K562 (cell line): ENCODE data around the gene ZNF107. TPM values are rescaled to one million over a fixed set of nuclear protein-coding genes. Genes with fewer than 3 reads are reported as not detected.

Experiments
- ATAC-seq: fragments of 200-7000 bp; cut with Tn5 transposase; 3 replicates; pipeline ENCODE4 v1.9.1; 2020; ENCODE audit warnings: moderate library complexity
- BruUV-seq: library from RNA; stranded (reverse); fragments of 400-500 nt; replicated peaks from 2 replicates; lab custom pipeline; 2021; lab: Mats Ljungman, UMichigan
- CTCF ChIA-PET: fragments of 300-600 bp; formaldehyde crosslinking; extraction: SDS; loops from one replicate; lab custom pipeline; 2021; ENCODE audit warnings: low intra/inter-chr PET ratio; lab: Yijun Ruan, JAX
- POLR2A ChIA-PET: fragments of 300-600, 350-650 bp; sonication (Branson Sonifier 250); formaldehyde crosslinking; extraction: SDS; loops from one replicate; lab custom pipeline; 2021; ENCODE audit warnings: antibody characterized with exemption, inconsistent platforms; lab: Yijun Ruan, JAX
- DNase-seq, 4 experiments: peaks; one replicate each; pipeline versions ENCODE4 v3.0.0 to v3.0.0-alpha.2; 2011 to 2018; ENCODE audit warnings: low spot score in 3 of 4, mixed read lengths in 3 of 4; ENCODE audit errors: extremely low read depth in 1 of 4
- FAIRE-seq: peaks from 2 replicates; lab custom pipeline; 2011; peaks lifted over from hg19 to GRCh38; lab: Jason Lieb, UNC
- H2AFZ ChIP-seq: 2 replicates; pipeline ENCODE4 v1.6.0; 2011; ENCODE audit warnings: low read depth, low read length, control low read depth, inconsistent platforms
- H3K27ac ChIP-seq: fragments of 200-600 bp; 3 replicates; pipeline ENCODE4 v1.8.0; 2011; ENCODE audit warnings: low read depth, mild to moderate bottlenecking, control low read depth, inconsistent platforms, low read length, moderate library complexity, mixed read lengths; ENCODE audit errors: extremely low read depth
- H3K27me3 ChIP-seq, 2 experiments: fragments of 300-600 bp in 1 of 2; 2 replicates in 1 of 2; 3 replicates in 1 of 2; pipeline versions ENCODE4 v1.6.0 to v1.8.0; 2011; ENCODE audit warnings: inconsistent platforms in 2 of 2, low read length in 2 of 2, mild to moderate bottlenecking in 1 of 2, mixed read lengths in 1 of 2, moderate library complexity in 1 of 2; ENCODE audit not compliant: control insufficient read depth in 2 of 2, insufficient read depth in 2 of 2
- H3K36me3 ChIP-seq: fragments of 300-600 bp; 3 replicates; pipeline ENCODE4 v1.8.0; 2011; ENCODE audit warnings: mild to moderate bottlenecking, low read length, inconsistent platforms; ENCODE audit not compliant: control insufficient read depth, insufficient read depth
- H3K4me1 ChIP-seq, 2 experiments: fragments of 200-600 bp in 1 of 2; replicated peaks in 1 of 2; 2 replicates in 1 of 2; 3 replicates in 1 of 2; pipeline versions ENCODE4 v1.5.1 to v1.8.0; 2011; ENCODE audit warnings: inconsistent platforms in 2 of 2, low read length in 2 of 2, mild to moderate bottlenecking in 1 of 2, mixed read lengths in 1 of 2, moderate library complexity in 1 of 2; ENCODE audit not compliant: control insufficient read depth in 2 of 2, insufficient read depth in 2 of 2
- H3K4me2 ChIP-seq: 2 replicates; pipeline ENCODE4 v1.6.1; 2011; ENCODE audit warnings: low read length, control low read depth, inconsistent platforms, mixed read lengths; ENCODE audit not compliant: insufficient read depth
- H3K4me3 ChIP-seq: fragments of 200-600 bp; sonication (generic), shearing (Covaris generic); 2 replicates; pipeline ENCODE4 v1.5.1; 2016; ENCODE audit warnings: control low read depth, inconsistent platforms
- H3K79me2 ChIP-seq: fragments of 200-600 bp; 3 replicates; pipeline ENCODE4 v1.8.0; 2011; ENCODE audit warnings: low read length, inconsistent platforms; ENCODE audit not compliant: control insufficient read depth, insufficient read depth
- H3K9ac ChIP-seq, 2 experiments: 2 replicates each; pipeline versions ENCODE4 v1.6.0 to v1.6.1; 2011; ENCODE audit warnings: low read depth in 2 of 2, low read length in 2 of 2, control low read depth in 1 of 2, inconsistent platforms in 1 of 2, mild to moderate bottlenecking in 1 of 2, mixed read lengths in 1 of 2; ENCODE audit not compliant: insufficient read depth in 1 of 2
- H3K9me1 ChIP-seq: one replicate; pipeline ENCODE4 v1.6.0; 2011; ENCODE audit warnings: inconsistent platforms, mild to moderate bottlenecking, low read length, moderate library complexity; ENCODE audit not compliant: control insufficient read depth, insufficient read depth
- H3K9me3 ChIP-seq: replicated peaks from 2 replicates; pipeline ENCODE4 v1.5.1; 2011; ENCODE audit warnings: low read depth, low read length, inconsistent platforms; ENCODE audit not compliant: control insufficient read depth, insufficient read depth
- H4K20me1 ChIP-seq: replicated peaks from 2 replicates; pipeline ENCODE4 v1.6.1; 2011; ENCODE audit warnings: low read length, inconsistent platforms, mixed read lengths; ENCODE audit not compliant: control insufficient read depth, insufficient read depth
- CBX3 ChIP-seq, 2 experiments: IDR thresholded peaks; 1 replicate in 1 of 2; 2 replicates in 1 of 2; pipeline ENCODE4 v1.6.1; 2012; ENCODE audit warnings: inconsistent platforms in 2 of 2, low read length in 2 of 2, borderline replicate concordance in 1 of 2, control low read depth in 1 of 2
- EWSR1 ChIP-seq: fragments of 450-650 bp; IDR thresholded peaks from 2 replicates; pipeline ENCODE4 v1.6.1; 2018; ENCODE audit warnings: borderline replicate concordance, mild to moderate bottlenecking, low read depth, moderate library complexity; ENCODE audit not compliant: partially characterized antibody
- PTTG1 ChIP-seq: fragments of 450-650 bp; IDR thresholded peaks from 2 replicates; pipeline ENCODE4 v1.6.1; 2016; ENCODE audit warnings: low read depth, mild to moderate bottlenecking, missing genetic modification characterization, missing compliant biosample characterization
- STAG1 ChIP-seq: sonication (generic); formaldehyde crosslinking; IDR thresholded peaks from 2 replicates; pipeline ENCODE4 v1.5.0; 2020; ENCODE audit warnings: missing genetic modification reagents, borderline replicate concordance
- ZNF551 ChIP-seq: fragments of 250-450 bp; sonication (Bioruptor Pico); IDR thresholded peaks from 2 replicates; pipeline ENCODE4 v1.5.0; 2021; ENCODE audit warnings: mild to moderate bottlenecking, moderate library complexity
- ZNF778 ChIP-seq: fragments of 450-650 bp; formaldehyde crosslinking; IDR thresholded peaks from 2 replicates; pipeline ENCODE4 v1.4.0; 2020; ENCODE audit warnings: mild to moderate bottlenecking, moderate library complexity
- WGBS: fragments of 100-300 bp; shearing (Covaris generic); methylation state at CpG from one replicate; pipeline ENCODE4 v1.1.6; 2016; ENCODE audit warnings: low coverage, mixed read lengths; ENCODE audit not compliant: insufficient coverage; ENCODE audit errors: missing lambda C conversion rate; 5-methylcytosine and 5-hydroxymethylcytosine counted together
- in situ Hi-C: fragments of 300-500 bp; cut with MboI; formaldehyde crosslinking; loops from 4 replicates; pipeline ENCODE4 v1.15.0; 2018; ENCODE audit warnings: inconsistent platforms, mixed read lengths
- intact Hi-C: fragments of 100-400 bp; cut with micrococcal nuclease; formaldehyde crosslinking; loops from 2 replicates; pipeline ENCODE4 v1.14.2; 2022
- polyA plus RNA-seq, 8 experiments: library from polyadenylated mRNA; depleted of rRNA in 4 of 8; stranded (reverse) in 5 of 8; unstranded in 3 of 8; fragments of >200 nt; fragmentation: Nextera tagmentation in 2 of 8; fragmentation: Illumina TruSeq in 1 of 8; extraction: Ambion mirVana in 2 of 8; extraction: Trizol in 1 of 8; gene quantifications; 2 replicates each; pipeline versions ENCODE4 v1.2.1 to v1.2.3, GENCODE V29; 2011 to 2014; ENCODE audit warnings: inconsistent platforms in 1 of 8, missing spikeins in 1 of 8
- total RNA-seq, 7 experiments: library from RNA; depleted of rRNA in 6 of 7; stranded (reverse); fragments of >200 nt in 6 of 7; fragmentation: Illumina TruSeq in 2 of 7; extraction: Trizol in 2 of 7; gene quantifications; 2 replicates each; pipeline versions ENCODE4 v1.2.1 to v1.2.3, GENCODE V29; 2011 to 2021; ENCODE audit warnings: low replicate concordance in 1 of 7
- TF ChIP-seq, protein P1 (sequence below): fragments of 450-650 bp; IDR thresholded peaks from 2 replicates; pipeline ENCODE4 v1.6.1; 2017; ENCODE audit warnings: antibody characterized with exemption, mild to moderate bottlenecking
- TF ChIP-seq, protein P2 (sequence below): sonication (generic); formaldehyde crosslinking; IDR thresholded peaks from 2 replicates; pipeline ENCODE4 v1.8.1; 2023; ENCODE audit warnings: mild to moderate bottlenecking, missing genetic modification reagents, moderate library complexity
- TF ChIP-seq, protein P3 (sequence below): fragments of 250-450 bp; sonication (Bioruptor Pico); IDR thresholded peaks from 2 replicates; pipeline ENCODE4 v1.5.0; 2020; ENCODE audit warnings: mild to moderate bottlenecking, borderline replicate concordance
- TF ChIP-seq, protein P4 (sequence below): fragments of 250-450 bp; sonication (Bioruptor Pico); IDR thresholded peaks from 2 replicates; pipeline ENCODE4 v1.9.0; 2021; ENCODE audit warnings: mild to moderate bottlenecking
- TF ChIP-seq, protein P5 (sequence below), 2 experiments: IDR thresholded peaks; 2 replicates each; pipeline ENCODE4 v1.6.1; 2012; ENCODE audit warnings: improper control_type of control experiment in 2 of 2, low read depth in 2 of 2, low read length in 2 of 2, borderline replicate concordance in 1 of 2

The ZNF107 gene
- total and polyA plus RNA-seq, 9 of the 15 experiments (the other 6 are each of a cell fraction or from before 2014, with no cell fraction given), result 2.4 to 14.2 (median 7.9) TPM

DNA sequence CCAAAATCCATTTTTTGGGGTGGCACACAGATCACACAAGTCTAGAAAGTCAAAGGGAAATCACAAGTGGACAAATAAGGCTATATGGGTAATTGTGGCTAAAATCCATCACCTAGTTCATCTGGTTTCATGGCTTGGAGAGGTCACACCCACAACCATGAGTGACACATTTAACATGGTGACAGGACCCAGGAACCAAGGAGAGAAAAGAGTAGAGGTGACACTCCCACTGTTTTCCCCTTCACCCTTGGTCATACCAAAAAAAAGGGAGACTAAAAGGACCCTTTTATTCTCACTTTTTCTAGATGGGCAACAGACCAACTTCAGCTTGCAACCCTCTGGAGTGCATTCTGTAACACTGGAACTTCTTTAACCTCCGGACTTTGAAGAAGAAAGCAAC, 46.2 kb upstream of the ZNF107 start:
- Histone ChIP-seq H3K36me3 (no peaks in the 10 kb centered on the region), H3K79me2 (no peaks in the 10 kb centered on the region), H3K9me1 (no peaks in the 10 kb centered on the region), H4K20me1 (no peaks in the 10 kb centered on the region), H3K4me2 (no peak overlapping the region), H3K27me3 (no peaks in the 10 kb centered on the region), H3K9me3 (no peaks in the 10 kb centered on the region), H3K4me1 (no peaks in the 10 kb centered on the region), H2AFZ (no peak overlapping the region), H3K27ac (no peak overlapping the region), H3K9ac (no peak overlapping the region), H3K4me3 (no peak overlapping the region)
- ChIA-PET CTCF (interaction anchor here (0.6 kb wide), 1 partner anchor 28 kb away, joined by 4 read pairs; no protein-coding TSS in a partner anchor), POLR2A (interaction anchor here (0.5 kb wide), 1 partner anchor 57 kb away, joined by 3 read pairs; the partner anchor contains the start of gene ZNF680)
- intact Hi-C loops, result loop anchor here (1.0 to 10.0 kb wide), 5 partner anchors 298 to 1602 kb away; no protein-coding TSS in a partner anchor
- 0% methylated on average over 1 of the region's 1 CpG for WGBS
- BruUV-seq, result no TSS peak
- ATAC-seq (no peak), FAIRE-seq (no peak), DNase-seq (no peak)
- in situ Hi-C loops, result no loop called here
- TF ChIP-seq EWSR1 (no peak), CBX3 (IDR thresholded peaks at IDR 0.05; ENCODE audit: borderline replicate concordance in 1 of 2, low read length in 2 of 2) (no peak), PTTG1 (tag) (no peak), ZNF778 (CRISPR knock-in tag) (no peak), ZNF551 (CRISPR knock-in tag) (no peak), STAG1 (CRISPR knock-in tag) (no peak)
- TF ChIP-seq, protein P1, sequence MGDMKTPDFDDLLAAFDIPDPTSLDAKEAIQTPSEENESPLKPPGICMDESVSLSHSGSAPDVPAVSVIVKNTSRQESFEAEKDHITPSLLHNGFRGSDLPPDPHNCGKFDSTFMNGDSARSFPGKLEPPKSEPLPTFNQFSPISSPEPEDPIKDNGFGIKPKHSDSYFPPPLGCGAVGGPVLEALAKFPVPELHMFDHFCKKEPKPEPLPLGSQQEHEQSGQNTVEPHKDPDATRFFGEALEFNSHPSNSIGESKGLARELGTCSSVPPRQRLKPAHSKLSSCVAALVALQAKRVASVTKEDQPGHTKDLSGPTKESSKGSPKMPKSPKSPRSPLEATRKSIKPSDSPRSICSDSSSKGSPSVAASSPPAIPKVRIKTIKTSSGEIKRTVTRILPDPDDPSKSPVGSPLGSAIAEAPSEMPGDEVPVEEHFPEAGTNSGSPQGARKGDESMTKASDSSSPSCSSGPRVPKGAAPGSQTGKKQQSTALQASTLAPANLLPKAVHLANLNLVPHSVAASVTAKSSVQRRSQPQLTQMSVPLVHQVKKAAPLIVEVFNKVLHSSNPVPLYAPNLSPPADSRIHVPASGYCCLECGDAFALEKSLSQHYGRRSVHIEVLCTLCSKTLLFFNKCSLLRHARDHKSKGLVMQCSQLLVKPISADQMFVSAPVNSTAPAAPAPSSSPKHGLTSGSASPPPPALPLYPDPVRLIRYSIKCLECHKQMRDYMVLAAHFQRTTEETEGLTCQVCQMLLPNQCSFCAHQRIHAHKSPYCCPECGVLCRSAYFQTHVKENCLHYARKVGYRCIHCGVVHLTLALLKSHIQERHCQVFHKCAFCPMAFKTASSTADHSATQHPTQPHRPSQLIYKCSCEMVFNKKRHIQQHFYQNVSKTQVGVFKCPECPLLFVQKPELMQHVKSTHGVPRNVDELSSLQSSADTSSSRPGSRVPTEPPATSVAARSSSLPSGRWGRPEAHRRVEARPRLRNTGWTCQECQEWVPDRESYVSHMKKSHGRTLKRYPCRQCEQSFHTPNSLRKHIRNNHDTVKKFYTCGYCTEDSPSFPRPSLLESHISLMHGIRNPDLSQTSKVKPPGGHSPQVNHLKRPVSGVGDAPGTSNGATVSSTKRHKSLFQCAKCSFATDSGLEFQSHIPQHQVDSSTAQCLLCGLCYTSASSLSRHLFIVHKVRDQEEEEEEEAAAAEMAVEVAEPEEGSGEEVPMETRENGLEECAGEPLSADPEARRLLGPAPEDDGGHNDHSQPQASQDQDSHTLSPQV, result no peak
- TF ChIP-seq, protein P2, sequence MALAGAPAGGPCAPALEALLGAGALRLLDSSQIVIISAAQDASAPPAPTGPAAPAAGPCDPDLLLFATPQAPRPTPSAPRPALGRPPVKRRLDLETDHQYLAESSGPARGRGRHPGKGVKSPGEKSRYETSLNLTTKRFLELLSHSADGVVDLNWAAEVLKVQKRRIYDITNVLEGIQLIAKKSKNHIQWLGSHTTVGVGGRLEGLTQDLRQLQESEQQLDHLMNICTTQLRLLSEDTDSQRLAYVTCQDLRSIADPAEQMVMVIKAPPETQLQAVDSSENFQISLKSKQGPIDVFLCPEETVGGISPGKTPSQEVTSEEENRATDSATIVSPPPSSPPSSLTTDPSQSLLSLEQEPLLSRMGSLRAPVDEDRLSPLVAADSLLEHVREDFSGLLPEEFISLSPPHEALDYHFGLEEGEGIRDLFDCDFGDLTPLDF (CRISPR knock-in tag), result no peak
- TF ChIP-seq, protein P3, sequence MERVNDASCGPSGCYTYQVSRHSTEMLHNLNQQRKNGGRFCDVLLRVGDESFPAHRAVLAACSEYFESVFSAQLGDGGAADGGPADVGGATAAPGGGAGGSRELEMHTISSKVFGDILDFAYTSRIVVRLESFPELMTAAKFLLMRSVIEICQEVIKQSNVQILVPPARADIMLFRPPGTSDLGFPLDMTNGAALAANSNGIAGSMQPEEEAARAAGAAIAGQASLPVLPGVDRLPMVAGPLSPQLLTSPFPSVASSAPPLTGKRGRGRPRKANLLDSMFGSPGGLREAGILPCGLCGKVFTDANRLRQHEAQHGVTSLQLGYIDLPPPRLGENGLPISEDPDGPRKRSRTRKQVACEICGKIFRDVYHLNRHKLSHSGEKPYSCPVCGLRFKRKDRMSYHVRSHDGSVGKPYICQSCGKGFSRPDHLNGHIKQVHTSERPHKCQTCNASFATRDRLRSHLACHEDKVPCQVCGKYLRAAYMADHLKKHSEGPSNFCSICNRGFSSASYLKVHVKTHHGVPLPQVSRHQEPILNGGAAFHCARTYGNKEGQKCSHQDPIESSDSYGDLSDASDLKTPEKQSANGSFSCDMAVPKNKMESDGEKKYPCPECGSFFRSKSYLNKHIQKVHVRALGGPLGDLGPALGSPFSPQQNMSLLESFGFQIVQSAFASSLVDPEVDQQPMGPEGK, result no peak
- TF ChIP-seq, protein P4, sequence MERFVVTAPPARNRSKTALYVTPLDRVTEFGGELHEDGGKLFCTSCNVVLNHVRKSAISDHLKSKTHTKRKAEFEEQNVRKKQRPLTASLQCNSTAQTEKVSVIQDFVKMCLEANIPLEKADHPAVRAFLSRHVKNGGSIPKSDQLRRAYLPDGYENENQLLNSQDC (CRISPR knock-in tag), result no peak
- TF ChIP-seq, protein P5, sequence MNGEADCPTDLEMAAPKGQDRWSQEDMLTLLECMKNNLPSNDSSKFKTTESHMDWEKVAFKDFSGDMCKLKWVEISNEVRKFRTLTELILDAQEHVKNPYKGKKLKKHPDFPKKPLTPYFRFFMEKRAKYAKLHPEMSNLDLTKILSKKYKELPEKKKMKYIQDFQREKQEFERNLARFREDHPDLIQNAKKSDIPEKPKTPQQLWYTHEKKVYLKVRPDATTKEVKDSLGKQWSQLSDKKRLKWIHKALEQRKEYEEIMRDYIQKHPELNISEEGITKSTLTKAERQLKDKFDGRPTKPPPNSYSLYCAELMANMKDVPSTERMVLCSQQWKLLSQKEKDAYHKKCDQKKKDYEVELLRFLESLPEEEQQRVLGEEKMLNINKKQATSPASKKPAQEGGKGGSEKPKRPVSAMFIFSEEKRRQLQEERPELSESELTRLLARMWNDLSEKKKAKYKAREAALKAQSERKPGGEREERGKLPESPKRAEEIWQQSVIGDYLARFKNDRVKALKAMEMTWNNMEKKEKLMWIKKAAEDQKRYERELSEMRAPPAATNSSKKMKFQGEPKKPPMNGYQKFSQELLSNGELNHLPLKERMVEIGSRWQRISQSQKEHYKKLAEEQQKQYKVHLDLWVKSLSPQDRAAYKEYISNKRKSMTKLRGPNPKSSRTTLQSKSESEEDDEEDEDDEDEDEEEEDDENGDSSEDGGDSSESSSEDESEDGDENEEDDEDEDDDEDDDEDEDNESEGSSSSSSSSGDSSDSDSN (IDR thresholded peaks at IDR 0.05; ENCODE audit: borderline replicate concordance in 1 of 2, low read depth in 2 of 2, low read length in 2 of 2), result no peak
